GM18861 (cell line): ENCODE data around the gene PLXNB3.
"Not testable (repeated sequence)": the region's sequence is repeated elsewhere in the genome, so short reads cannot be mapped to it uniquely, and the experiment has no call there.

ENCODE experiments used
- ATAC-seq: cut with Tn5 transposase; IDR thresholded peaks from one replicate; pipeline ENCODE4 v1.9.1; 2021; ENCODE audit not compliant: unreplicated experiment

PLXNB3 gene

GRCh38 chrX:153806999-153807575 lies 43.0 kb downstream of the PLXNB3 start:
- no peak for ATAC-seq

- no peak for ATAC-seq
Observed at GRCh38 chrX:153807976-153808375, 43.9 kb downstream of the PLXNB3 start.

- no peak for ATAC-seq
Observed at GRCh38 chrX:153812220-153812619, 48.2 kb downstream of the PLXNB3 start.

GRCh38 chrX:153813161-153813560 lies 49.1 kb downstream of the PLXNB3 start:
- ATAC-seq = no peak

GRCh38 chrX:153814591-153815315 lies 50.7 kb downstream of the PLXNB3 start:
- no peak for ATAC-seq

- ATAC-seq = no peak
Observed at GRCh38 chrX:153816831-153817690, 53.0 kb downstream of the PLXNB3 start.

- ATAC-seq = not testable (repeated sequence)
Observed at GRCh38 chrX:153818064-153818463, 54.0 kb downstream of the PLXNB3 start.

GRCh38 chrX:153818571-153819383 lies 54.7 kb downstream of the PLXNB3 start:
- no peak for ATAC-seq

GRCh38 chrX:153819384-153820040 lies 55.5 kb downstream of the PLXNB3 start:
- ATAC-seq = no peak

- no peak for ATAC-seq
Observed at GRCh38 chrX:153820601-153821000, 56.6 kb downstream of the PLXNB3 start.

GRCh38 chrX:153821066-153821465 lies 57.0 kb downstream of the PLXNB3 start:
- no peak for ATAC-seq

GRCh38 chrX:153824348-153824747 lies 60.3 kb downstream of the PLXNB3 start:
- no peak for ATAC-seq

- ATAC-seq = no peak
Observed at GRCh38 chrX:153825042-153825441, 61.0 kb downstream of the PLXNB3 start.
